NCI-H748 (cell line): ENCODE data around the gene SYNM.

ENCODE experiments used
- DNase-seq: peaks from one replicate; lab custom pipeline; 2025; ENCODE audit not compliant: unreplicated experiment; lab: John Stamatoyannopoulos, UW

Gene SYNM

GRCh38 chr15:99163271-99164062, 58.6 kb downstream of the SYNM start:
- no peak for DNase-seq

- DNase-seq = no peak
Observed at GRCh38 chr15:99164119-99164518, 59.2 kb downstream of the SYNM start.

GRCh38 chr15:99165020-99165790, 60.3 kb downstream of the SYNM start:
- no peak for DNase-seq

- no peak for DNase-seq
Observed at GRCh38 chr15:99165956-99166689, 61.2 kb downstream of the SYNM start.

GRCh38 chr15:99167201-99167600, 62.3 kb downstream of the SYNM start:
- no peak for DNase-seq

- DNase-seq = no peak
Observed at GRCh38 chr15:99167640-99168039, 62.8 kb downstream of the SYNM start.

- no peak for DNase-seq
Observed at GRCh38 chr15:99168601-99169580, 64.0 kb downstream of the SYNM start.

GRCh38 chr15:99169769-99170311, 65.0 kb downstream of the SYNM start:
- no peak for DNase-seq

GRCh38 chr15:99170476-99171065, 65.7 kb downstream of the SYNM start:
- DNase-seq = no peak

- DNase-seq = no peak
Observed at GRCh38 chr15:99172171-99172570, 67.3 kb downstream of the SYNM start.

GRCh38 chr15:99172989-99173388, 68.1 kb downstream of the SYNM start:
- no peak for DNase-seq

- DNase-seq = no peak
Observed at GRCh38 chr15:99174567-99175395, 69.9 kb downstream of the SYNM start.

GRCh38 chr15:99176757-99177156, 71.9 kb downstream of the SYNM start:
- DNase-seq = no peak

GRCh38 chr15:99177679-99178078, 72.8 kb downstream of the SYNM start:
- DNase-seq = no peak

GRCh38 chr15:99180086-99180963, 75.4 kb downstream of the SYNM start:
- no peak for DNase-seq

GRCh38 chr15:99180964-99181306, 76.1 kb downstream of the SYNM start:
- DNase-seq = no peak

- no peak for DNase-seq
Observed at GRCh38 chr15:99181545-99181971, 76.7 kb downstream of the SYNM start.

GRCh38 chr15:99182791-99183190, 77.9 kb downstream of the SYNM start:
- no peak for DNase-seq
